GM18517 (cell line): ENCODE results near the gene WDR70.
"Not testable (repeated sequence)": the region's sequence is repeated elsewhere in the genome, so short reads cannot be mapped to it uniquely, and the experiment has no call there.

Experiments
- ATAC-seq: cut with Tn5 transposase; IDR thresholded peaks from one replicate; pipeline ENCODE4 v1.9.1; 2021; ENCODE audit warnings: mild to moderate bottlenecking, moderate library complexity; ENCODE audit not compliant: unreplicated experiment

Gene WDR70

DNA sequence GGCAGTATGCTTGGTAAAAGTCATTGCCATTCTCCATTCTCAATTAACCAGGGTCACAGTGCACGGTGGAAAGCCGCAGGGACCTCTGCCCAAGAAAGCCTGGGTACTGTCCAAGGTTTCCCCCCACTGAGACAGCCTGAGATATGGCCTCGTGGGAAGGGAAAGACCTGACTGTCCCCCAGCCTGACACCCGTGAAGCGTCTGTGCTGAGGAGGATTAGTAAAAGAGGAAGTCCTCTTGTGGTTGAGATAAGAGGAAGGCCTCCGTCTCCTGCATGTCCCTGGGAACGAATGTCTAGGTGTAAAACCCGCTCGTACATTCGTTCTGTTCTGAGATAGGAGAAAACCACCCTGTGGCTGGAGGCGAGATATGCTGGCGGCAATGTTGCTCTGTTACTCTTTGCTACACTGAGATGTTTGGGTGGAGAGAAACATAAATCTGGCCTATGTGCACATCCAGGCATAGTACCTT, 293.0 kb downstream of the WDR70 start:
- ATAC-seq: not testable (repeated sequence)

DNA sequence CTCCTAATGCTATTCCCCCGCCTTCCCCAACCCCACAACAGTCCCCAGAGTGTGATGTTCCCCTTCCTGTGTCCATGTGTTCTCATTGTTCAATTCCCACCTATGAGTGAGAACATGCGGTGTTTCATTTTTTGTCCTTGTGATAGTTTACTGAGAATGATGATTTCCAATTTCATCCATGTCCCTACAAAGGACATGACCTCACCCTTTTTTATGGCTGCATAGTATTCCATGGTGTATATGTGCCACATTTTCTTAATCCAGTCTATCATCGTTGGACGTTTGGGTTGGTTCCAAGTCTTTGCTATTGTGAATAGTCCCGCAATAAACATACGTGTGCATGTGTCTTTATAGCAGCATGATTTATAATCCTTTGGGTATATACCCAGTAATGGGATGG, 295.2 kb downstream of the WDR70 start:
- ATAC-seq: not testable (repeated sequence)

DNA sequence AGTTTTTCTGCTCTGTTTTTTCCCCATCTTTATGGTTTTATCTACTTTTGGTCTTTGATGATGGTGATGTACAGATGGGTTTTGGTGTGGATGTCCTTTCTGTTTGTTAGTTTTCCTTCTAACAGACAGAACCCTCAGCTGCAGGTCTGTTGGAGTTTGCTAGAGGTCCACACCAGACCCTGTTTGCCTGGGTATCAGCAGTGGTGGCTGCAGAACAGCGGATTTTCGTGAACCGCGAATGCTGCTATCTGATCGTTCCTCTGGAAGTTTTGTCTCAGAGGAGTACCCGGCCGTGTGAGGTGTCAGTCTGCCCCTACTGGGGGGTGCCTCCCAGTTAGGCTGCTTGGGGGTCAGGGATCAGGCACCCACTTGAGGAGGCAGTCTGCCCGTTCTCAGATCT, 300.2 kb downstream of the WDR70 start:
- not testable (repeated sequence) for ATAC-seq

DNA sequence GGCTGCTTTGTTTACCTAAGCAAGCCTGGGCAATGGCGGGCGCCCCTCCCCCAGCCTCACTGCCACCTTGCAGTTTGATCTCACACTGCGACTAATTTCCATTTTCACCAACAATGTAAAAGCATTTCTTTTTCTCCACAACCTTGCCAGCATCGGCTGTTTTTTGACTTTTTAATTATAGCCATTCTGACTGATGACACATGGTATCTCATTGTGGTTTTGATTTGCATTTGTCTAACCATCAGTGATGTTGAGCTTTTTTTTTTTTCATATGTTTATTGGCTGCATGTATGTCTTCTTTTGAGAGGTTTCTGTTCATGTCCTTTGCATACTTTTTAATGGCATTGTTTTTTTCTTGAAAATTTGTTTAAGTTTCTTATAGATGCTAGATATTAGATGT, 300.8 kb downstream of the WDR70 start:
- not testable (repeated sequence) for ATAC-seq

DNA sequence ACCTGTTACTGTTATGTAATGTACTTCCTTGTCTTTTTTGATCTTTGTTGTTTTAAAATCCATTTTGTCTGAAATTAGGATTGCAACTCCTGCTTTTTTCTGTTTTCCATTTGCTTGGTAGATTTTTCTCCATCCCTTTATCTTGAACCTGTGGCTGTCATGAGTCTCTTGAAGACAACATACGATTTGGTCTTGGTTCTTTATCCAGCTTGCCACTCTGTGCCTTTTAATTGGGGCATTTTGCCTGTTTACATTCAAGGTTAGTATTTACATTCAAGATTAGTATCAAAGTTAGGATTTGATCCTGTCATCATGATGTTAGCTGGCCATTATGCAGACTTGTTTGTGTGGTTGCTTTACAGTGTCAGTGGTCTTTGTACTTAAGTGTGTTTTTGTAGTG, 304.0 kb downstream of the WDR70 start:
- ATAC-seq: no peak

DNA sequence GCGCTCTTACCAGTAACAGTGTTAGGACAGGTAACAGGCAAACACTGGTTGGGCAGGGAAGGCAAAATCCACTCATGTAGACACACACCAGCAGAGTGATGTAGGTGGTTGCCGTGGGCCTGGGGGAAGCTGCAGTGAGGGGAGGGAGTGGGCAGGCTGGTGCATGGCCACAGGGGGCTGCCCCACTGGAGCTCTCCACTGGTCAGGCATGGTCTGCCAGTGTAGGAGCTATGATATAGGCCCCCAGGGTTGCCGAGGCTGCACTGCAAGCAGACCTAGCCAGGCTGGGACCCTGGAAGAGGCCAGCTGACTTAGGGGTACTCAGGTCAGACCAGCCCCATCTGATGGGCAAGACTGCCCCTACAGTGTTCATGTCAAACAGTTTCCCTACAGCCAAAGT, 306.1 kb downstream of the WDR70 start:
- no peak for ATAC-seq

DNA sequence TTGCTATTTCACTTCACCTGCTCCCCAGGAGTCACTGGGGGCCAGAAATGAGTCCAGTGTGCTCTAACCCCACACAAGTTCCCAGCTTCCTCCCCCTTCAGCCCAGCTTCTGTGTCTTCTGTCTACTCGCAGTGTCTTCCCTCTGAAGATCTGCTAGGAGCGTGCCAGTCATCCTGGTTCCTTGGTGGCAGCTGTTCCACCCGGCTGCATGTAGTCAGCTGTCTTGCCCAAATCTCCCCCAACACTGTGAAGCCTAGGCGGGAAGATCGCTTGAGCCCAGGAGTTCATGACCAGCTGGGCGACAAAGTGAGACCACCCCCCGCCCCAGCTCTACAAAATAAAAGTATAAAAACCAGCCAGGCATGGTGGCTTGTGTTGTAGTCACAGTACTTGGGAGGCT, 306.7 kb downstream of the WDR70 start:
- ATAC-seq: no peak

DNA sequence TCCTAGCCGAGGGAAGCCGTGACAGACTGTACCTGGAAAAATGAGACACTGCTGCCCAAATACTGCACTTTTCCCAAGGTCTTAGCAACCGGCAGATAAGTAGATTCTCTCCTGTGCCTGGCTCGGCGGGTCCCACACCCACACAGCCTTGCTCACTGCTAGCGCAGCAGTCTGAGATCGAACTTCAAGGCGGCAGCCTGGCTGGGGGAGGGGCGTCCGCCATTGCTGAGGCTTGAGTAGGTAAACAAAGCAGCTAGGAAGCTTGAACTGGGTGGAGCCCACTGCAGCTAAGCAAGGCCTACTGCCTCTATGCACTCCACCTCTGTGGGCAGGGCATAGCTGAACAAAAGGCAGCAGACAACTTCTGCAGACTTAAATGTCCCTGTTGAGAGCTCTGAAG, 309.8 kb downstream of the WDR70 start:
- not testable (repeated sequence) for ATAC-seq

DNA sequence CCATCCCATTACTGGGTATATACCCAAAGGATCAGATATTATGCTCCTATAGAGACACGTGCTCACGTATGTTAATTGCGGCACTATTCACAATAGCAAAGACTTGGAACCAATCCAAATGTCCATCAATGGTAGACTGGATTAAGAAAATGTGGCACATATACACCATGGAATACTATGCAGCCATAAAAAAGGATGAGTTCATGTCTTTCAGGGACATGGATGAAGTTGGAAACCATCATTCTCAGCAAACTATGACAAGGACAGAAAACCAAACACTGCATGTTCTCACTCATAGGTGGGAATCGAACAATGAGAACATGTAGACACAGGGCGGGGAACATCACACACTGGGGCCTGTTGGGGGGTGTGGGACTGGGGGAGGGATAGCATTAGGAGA, 315.2 kb downstream of the WDR70 start:
- ATAC-seq: not testable (repeated sequence)

DNA sequence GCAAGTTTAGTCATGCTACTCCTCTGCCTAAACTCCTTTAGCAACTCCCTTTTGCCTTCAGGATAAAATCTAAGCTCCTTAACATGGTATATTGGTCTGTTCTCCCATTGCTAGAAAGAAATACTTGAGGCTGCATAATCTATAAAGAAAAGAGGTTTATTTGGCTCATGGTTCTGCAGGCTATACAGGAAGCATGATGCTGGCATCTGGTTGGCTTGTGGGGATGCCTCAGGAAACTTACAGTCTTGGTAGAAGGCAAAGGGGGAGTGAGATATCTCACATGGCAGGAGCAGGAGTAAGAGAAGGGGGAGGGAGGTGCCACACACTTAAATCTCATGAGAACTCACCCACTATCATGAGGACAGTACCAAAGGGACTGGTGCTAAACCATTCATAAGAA, 315.7 kb downstream of the WDR70 start:
- no peak for ATAC-seq

DNA sequence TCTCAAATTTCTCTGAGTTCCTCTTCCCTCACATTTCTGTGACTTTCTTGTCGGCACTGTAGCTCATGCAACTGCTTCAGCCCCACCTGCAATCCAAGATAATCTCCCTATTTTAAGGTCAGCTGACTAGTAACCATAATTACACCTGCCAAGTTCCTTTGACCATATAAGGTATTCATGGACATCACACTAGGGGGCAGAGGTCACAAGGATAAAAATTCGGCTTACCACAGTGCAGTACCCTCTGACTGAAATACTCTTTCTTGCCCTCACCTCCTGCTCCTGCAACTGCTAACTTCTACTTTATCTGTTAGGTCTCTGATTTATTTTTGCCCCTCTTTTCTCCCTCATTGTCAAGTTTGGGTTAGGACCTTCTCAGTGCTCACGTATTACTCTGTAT, 316.5 kb downstream of the WDR70 start:
- ATAC-seq: no peak

DNA sequence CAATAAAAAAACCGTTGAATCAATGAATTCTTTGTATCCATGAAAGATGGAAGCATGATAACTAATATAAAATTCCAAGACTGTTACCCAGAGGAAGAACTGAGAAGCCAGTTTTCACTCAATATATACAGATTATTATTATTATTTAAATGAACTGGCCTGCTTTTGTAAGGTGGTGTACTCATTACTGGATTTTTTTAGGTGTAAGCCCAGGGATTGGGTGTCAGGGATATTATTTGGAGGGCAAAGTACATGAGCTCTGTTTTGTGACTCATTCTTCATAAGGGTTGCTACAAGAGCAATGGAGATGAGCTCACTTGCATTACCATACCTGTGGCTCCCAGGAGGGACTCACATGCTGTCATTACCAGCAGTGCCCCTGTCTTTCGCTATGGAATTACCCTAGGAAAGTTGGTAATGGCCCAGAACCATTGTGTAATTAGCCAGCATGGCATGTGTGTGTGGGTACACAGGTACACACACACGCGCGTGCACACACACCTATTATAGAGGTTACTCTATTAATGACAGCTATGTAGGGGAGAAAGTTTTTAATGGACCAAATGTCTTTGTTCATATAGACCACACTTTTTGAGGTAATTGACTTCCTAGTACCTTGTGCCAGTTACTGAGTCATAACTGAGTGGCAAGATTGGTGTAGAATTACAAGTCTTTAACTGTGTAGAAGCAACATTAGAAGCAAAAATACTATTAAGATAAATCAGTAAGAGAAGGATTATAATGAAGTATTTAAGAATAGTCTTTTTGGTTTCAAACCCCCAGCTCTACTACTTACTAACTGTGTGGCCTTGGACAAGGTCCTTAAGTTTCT, 317.3 kb downstream of the WDR70 start:
- ATAC-seq: no peak

DNA sequence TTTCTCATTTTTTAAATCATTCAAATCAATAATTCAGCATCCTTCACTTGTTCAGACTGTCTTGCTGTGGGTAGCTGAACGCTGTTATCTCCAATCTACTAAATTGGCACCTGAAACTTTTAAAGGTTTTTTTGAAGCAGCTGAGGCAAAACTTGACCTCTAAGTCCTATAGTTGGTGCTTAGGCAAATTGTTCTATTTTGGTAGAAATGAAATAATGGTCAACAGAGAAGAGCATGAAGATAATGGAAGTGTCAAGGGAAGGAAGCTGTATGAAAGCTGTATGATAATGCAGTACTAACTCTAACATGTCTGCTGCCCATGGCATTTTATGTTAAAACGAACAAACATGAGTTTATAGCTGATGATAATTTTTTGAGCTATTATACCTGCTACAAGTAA, 322.8 kb downstream of the WDR70 start:
- no peak for ATAC-seq

DNA sequence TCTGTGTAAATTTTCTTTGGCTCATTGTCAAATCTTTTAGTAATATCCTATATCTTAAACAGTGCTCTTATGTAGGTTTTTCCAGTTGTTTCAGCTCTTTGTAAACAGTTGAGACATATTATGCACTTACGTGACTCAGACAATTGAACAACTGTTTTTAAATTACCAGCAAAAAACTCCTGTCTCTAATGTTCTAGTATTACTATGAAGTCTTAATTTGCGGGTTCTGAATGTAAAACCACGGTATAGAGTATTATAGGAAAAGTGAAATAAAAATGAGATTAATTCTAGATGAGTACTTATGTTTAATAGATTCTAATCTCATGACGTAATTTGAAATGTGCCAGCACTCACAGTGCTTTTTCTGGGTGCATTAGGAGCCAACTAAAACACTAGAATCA, 324.7 kb downstream of the WDR70 start:
- no peak for ATAC-seq

DNA sequence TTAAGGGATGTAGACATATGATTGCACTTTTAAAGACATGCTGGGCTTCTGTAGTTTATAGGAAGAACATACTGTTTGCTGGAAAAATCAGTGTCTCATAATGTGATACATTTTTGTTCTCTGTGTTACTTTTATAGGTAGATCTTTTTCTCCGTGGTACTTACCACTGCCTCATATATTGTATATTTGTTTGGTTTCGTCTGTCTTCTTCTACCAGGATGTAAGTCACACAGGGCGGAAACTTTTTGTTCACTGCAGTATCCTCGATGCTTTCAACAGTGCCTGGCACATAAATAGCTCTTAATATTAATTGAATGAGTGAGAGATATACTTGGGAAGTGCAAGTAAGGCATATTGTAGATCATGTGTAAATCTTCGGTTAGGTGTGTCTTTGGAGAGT, 325.3 kb downstream of the WDR70 start:
- ATAC-seq: no peak

DNA sequence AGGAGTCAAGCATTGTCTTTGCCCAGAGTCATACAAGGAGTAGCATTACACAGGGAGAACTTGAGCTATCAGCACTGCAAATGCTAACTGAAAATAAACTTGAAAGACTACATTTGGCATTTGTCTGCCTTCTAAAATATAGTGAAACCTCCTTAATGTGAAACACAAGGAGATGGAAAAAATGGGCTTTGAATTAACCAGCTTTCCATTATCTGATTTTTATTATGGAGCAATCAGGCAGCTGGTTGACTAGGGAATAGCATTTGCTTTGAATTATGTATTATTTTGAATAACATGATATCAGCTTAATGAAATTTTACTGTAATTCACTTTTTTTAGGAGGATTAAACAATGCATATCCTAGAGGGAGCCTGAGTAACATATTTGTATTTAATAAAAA, 329.9 kb downstream of the WDR70 start:
- no peak for ATAC-seq

DNA sequence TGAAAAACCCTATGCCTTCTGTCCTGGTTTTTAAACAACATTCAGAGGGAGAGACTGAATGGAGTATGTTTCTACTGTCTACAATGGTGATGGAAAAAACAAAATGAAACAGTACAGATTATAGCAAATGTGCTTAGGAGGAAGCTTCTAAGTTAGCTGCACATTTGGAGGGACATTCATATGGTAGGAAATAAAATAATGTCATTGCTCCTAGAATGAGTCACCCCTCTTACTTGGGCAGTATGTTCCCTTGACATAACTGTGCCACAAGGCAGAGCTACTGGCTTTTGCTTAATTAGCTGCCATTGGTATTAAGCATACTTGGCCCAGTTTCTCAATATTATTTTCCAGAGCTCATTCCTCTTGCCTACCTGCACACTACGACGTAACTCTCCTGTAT, 331.8 kb downstream of the WDR70 start:
- ATAC-seq: no peak

DNA sequence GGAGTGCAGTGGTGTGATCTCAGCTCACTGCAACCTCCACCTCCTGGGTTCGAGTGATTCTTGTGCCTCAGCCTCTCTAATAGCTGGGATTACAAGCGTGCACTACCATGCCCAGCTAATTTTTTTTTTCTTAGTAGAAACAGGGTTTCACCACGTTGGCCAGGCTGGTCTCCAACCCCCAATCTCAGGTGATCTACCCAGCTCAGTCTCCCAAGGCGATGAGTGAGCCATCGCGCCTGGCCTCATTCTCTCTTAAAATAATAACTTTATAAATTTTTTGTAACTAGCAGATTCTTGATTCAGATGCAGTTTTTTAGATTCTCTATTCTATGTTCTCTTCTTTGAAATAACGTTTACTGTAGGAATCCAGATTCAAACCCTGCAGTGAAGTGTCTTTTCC, 333.6 kb downstream of the WDR70 start:
- ATAC-seq: no peak

DNA sequence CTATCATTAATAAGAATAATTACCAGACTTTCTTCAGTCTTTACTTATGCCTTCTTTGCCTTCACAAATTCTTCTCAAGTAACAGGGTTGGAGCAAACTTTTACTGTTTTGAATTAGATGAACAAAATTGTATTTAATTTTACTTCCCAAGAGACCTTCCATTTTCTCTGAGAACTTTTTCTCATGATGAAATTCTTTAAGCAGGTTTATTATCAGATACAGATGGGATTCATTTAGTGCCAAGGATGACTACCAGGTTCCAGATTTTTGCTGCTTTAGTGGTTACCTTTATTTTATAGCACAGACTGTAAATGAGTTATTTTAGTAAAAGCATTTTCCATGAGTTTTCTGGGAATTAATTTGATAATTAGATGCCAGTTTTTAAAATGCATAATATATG, 335.6 kb downstream of the WDR70 start:
- ATAC-seq: no peak

DNA sequence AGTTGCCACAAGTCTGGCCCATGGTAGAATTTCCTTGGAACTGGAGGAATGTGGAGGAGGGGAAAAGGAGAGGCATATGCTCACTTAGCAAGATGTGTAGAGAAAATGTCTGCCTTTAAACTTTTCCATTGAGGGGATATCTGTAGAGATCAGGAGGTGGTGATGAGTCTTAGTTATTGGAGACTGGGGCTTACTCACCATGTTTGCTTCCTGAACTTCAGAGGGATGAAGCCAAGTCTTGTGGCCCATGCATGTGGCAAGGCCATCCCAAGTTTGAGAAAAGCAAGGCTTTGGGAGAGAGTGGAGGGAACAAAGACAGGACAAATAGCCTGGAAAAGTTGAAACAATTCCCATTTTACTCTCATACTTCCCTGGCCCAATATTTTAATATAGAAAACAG, 336.2 kb downstream of the WDR70 start:
- ATAC-seq: no peak

DNA sequence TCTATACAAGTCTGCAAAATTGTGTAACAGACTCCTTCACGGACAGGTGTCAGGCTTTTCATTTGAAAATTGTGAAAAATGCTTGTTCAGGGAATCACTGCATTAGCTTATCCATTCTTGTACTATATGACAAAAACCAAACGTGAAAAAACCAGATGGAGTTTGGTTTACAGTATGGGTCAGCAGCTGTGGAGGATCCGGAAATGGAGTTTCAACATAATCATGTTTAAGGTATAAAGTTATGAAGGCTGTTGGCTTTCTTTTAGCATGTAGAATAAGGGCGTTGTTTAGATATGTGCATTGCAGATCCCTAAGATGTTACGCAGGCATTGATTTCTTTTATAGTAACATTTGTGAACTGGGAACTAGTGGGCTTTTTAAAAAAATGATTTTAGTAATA, 336.9 kb downstream of the WDR70 start:
- ATAC-seq: no peak

DNA sequence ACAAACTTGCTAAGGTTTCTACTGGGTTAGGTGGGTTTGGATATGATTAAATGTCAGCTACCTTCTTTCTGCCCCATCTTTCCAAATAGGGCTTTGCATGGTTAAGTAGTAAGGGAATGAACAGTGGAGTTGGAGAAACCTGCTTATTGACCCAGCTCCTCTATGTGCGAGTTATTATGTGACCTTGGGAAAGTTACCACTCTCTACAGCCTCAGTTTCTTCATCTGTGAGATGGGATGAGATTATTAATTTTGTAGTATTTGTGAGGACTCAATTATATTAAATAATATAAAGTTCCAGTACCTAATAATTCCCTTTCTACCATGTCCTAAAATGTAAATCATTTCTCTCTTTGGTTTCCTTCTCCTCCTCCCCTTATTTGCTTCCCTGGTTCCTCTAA, 337.3 kb downstream of the WDR70 start:
- no peak for ATAC-seq

DNA sequence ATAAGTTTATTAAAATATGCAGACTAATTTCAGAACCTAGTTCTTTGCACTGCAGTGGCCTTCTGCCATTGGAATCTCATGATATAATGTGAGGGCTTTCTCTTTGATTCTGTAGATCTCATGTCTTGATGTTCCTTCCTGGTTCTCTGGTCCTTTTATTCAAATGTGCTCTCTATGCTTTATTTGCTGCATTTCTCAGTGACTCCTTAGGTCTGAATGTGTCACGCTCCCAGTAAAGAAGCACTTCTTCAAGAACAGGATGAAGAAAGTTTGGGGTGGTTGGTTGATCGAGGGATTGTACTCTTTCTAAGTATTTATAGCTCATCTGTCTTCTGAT, 338.1 kb downstream of the WDR70 start:
- ATAC-seq: no peak
